Transverse colon (tissue), 4 donors: ENCODE results near the gene TMEM181. TPM values are rescaled to one million over a fixed set of nuclear protein-coding genes. Genes with fewer than 3 reads are reported as not detected.

Experiments used
- DNase-seq: peaks from one replicate; pipeline ENCODE4 v3.0.0-alpha.2; 2019
- H3K27ac ChIP-seq, 4 donors: fragments of 200-600 bp; sonication (generic); 2 replicates each; pipeline ENCODE4 v1.5.1; 2016 to 2018; ENCODE audit warnings: inconsistent platforms in 4 of 4
- H3K27me3 ChIP-seq: fragments of 200-600 bp; sonication (generic); 2 replicates; pipeline ENCODE4 v1.5.1; 2017; ENCODE audit warnings: inconsistent platforms
- H3K36me3 ChIP-seq, 4 donors: fragments of 200-600 bp; sonication (generic); 2 replicates each; pipeline ENCODE4 v1.5.1; 2017 to 2019; ENCODE audit warnings: inconsistent platforms in 4 of 4
- H3K4me1 ChIP-seq, 4 donors: fragments of 200-600 bp; sonication (generic); 2 replicates each; pipeline ENCODE4 v1.5.1; 2017 to 2020; ENCODE audit warnings: inconsistent platforms in 4 of 4
- H3K4me3 ChIP-seq, 4 donors: fragments of 200-600 bp; sonication (generic); 1 replicate in 1 of 4; 2 replicates in 3 of 4; pipeline versions ENCODE4 v1.5.1 to v1.6.1; 2017 to 2019; ENCODE audit warnings: inconsistent platforms in 4 of 4
- H3K9me3 ChIP-seq, 2 donors: fragments of 200-600 bp; sonication (generic); 2 replicates each; pipeline ENCODE4 v1.5.1; 2017 to 2019; ENCODE audit warnings: inconsistent platforms in 2 of 2
- EP300 ChIP-seq: sonication (generic); formaldehyde crosslinking; IDR thresholded peaks from one replicate; pipeline ENCODE4 v1.6.1; 2017; ENCODE audit warnings: antibody characterized with exemption, low read depth
- POLR2A ChIP-seq: fragments of 450-650 bp; IDR thresholded peaks from one replicate; pipeline ENCODE4 v1.6.1; 2016; ENCODE audit warnings: antibody characterized with exemption, mild to moderate bottlenecking, moderate library complexity
- POLR2AphosphoS5 ChIP-seq, 3 donors: sonication (generic); formaldehyde crosslinking; IDR thresholded peaks; one replicate each; pipeline ENCODE4 v1.6.1; 2016; ENCODE audit warnings: antibody characterized with exemption in 3 of 3
- WGBS, 2 donors: methylation state at CpG; one replicate each; pipeline ENCODE4 v1.1.5; 2018; ENCODE audit warnings: low coverage in 1 of 2; 5-methylcytosine and 5-hydroxymethylcytosine counted together
- in situ Hi-C, 4 donors: fragments of 200-750 bp; cut with MboI; loops; one replicate each; pipeline versions ENCODE4 v1.15.0 to v1.15.1; 2017; ENCODE audit warnings: low sequenced_read_pairs in 3 of 4, low pct_ligation_motif_present in 1 of 4, low pct_unique_long_range_greater_than_20kb in 1 of 4
- intact Hi-C: fragments of 100-400 bp; cut with DNase I; formaldehyde crosslinking; loops from one replicate; pipeline ENCODE4 v1.15.1; 2023; ENCODE audit warnings: low total_unique reads
- total RNA-seq, 4 donors: library from RNA; depleted of rRNA; stranded (reverse); fragments of >200 nt; gene quantifications; one replicate each; pipeline ENCODE4 v1.1.0, GENCODE V29; 2016
- TF ChIP-seq, protein P1 (sequence below), 5 experiments: fragments of 200-600 bp in 3 of 5; fragments of 450-650 bp in 2 of 5; sonication (generic) in 3 of 5; IDR thresholded peaks; 1 replicate in 2 of 5; 2 replicates in 3 of 5; pipeline ENCODE4 v1.5.1; 2016 to 2017; ENCODE audit warnings: antibody characterized with exemption in 5 of 5, inconsistent platforms in 3 of 5, mild to moderate bottlenecking in 2 of 5, moderate library complexity in 1 of 5

TMEM181 gene
- total RNA-seq, 4 donors from 2014 or later, result 15.7 to 41.3 (median 34.2) TPM

DNA sequence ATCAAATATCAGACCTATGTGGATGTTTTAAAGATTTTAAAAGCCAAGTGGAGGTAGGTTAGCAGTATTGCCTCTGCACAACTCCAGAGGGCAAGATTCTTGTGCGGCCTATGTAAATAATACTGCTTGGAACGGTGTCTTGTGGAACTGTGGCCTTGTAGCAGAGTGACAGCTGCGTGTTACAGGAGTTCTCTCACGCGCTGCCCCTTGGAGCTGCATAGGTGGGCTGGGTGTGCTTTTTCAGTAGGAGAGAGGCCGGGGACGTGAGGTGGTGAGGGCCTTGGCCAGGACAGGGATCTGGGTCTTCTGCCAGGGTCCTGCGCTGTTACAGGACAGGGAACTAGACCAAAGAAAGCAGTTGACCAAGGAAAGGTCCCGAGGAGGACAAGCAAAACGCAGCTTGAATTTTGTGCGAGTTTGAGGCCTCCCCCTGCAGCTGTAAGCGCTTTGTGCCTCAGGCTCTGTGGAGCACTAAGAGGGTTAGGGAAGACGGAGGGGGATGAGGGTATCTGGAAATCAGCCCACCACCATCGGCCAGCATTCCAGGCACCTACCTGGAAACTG lies 1.5 kb downstream of the TMEM181 start:
- no peak for DNase-seq
- Histone ChIP-seq H3K36me3 (no peaks in the 10 kb centered on the region), H3K4me1 (peaks cover 11 to 28% (median 23%) of the 10 kb centered on the region in 4 donors), H3K9me3 (no peaks in the 10 kb centered on the region), H3K27me3 (no peaks in the 10 kb centered on the region), H3K4me3 (peak overlapping the region in 3 of 4 donors; percentile 77 to 96 (median 83)), H3K27ac (peak overlapping the region; percentile 93 to 97 (median 96))
- intact Hi-C loops, result no loop called here
- WGBS, 2 donors, result 64 to 75% methylated on average over 4 to 14 of the region's 14 CpGs
- in situ Hi-C loops, result no loop called here
- TF ChIP-seq, protein P1, sequence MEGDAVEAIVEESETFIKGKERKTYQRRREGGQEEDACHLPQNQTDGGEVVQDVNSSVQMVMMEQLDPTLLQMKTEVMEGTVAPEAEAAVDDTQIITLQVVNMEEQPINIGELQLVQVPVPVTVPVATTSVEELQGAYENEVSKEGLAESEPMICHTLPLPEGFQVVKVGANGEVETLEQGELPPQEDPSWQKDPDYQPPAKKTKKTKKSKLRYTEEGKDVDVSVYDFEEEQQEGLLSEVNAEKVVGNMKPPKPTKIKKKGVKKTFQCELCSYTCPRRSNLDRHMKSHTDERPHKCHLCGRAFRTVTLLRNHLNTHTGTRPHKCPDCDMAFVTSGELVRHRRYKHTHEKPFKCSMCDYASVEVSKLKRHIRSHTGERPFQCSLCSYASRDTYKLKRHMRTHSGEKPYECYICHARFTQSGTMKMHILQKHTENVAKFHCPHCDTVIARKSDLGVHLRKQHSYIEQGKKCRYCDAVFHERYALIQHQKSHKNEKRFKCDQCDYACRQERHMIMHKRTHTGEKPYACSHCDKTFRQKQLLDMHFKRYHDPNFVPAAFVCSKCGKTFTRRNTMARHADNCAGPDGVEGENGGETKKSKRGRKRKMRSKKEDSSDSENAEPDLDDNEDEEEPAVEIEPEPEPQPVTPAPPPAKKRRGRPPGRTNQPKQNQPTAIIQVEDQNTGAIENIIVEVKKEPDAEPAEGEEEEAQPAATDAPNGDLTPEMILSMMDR (IDR thresholded peaks at IDR 0.05), result no peak
- TF ChIP-seq POLR2A, result no peak
- TF ChIP-seq EP300, result no peak
- no peak for TF ChIP-seq POLR2AphosphoS5 (IDR thresholded peaks at IDR 0.05)

DNA sequence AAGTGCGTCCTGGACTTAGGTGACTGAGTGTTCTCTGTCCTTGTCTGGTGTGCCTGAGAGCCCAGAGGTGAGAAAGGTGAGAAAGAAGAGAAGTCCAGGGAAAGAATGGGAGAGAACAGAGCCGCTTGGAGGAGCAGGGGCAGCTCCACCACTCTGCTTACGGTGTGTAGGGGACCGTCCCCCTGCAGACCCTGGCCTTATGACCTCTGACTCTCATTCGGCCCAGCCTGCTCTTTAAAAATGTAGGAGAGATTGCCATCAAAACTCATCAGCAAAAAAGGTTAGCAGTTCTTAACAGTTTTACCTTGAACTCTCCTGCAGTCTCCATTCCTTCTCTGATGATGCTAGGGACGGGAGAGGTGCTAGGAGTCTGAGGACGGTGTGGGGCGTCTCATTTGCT lies 2.0 kb downstream of the TMEM181 start:
- TF ChIP-seq POLR2A (no peak), POLR2AphosphoS5 (IDR thresholded peaks at IDR 0.05) (no peak), EP300 (no peak)
- TF ChIP-seq, protein P1 (IDR thresholded peaks at IDR 0.05), result no peak
- H3K27me3 ChIP-seq, result no peaks in the 10 kb centered on the region
- DNase-seq, result no peak
- no peak overlapping the region for H3K27ac ChIP-seq
- in situ Hi-C loops, result no loop called here
- intact Hi-C loops, result no loop called here
- H3K4me3 ChIP-seq, result no peak overlapping the region
- no peaks in the 10 kb centered on the region for H3K36me3 ChIP-seq
- 89 to 90% methylated on average over 7 to 8 of the region's 8 CpGs for WGBS, 2 donors
- H3K9me3 ChIP-seq, result no peaks in the 10 kb centered on the region
- H3K4me1 ChIP-seq, result peaks cover 11 to 28% (median 23%) of the 10 kb centered on the region in 4 donors

DNA sequence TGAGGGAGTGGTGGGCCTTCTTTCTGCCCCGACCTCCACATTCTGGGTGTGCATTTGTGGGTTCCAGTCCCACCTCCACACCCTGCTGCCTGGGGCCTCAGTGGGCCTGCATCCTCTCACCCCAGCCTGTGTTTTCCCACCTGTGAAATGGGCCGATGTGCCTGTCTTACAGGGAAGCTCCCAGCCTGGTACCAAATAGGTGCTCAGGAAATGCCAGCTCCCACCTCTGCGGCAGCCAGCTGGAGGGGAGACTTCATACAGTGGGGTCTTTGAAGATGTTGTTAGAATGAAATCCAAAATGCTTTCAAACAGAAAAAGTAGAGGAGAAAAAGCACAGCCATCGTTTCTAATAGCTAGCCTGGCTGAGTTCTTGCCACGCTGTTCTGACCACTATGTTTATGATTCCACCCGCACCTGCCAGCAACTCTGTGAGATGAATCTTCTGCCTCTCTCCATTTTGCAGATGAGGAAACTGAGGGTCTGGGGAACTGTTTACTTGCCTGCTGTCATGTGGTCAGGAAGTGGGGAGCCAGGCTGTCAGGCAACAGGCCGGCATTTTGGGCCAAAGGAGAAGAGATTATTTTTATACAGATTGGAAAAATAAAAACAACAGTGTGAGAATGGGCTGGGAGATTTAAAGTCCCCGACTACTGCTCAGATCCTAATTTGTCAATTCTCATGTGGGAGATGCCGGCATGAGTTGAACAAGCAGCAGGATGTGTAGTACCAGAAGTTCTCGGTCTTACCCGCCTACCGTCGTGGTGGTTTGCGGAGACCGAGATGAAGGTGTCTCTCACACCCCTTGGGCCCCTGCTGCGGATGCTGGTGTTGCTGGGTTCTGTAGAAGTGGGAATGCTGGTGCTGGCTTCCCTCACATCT lies 4.6 kb downstream of the TMEM181 start:
- intact Hi-C loops (no loop called here), in situ Hi-C loops (no loop called here)
- peak; percentile 26 for DNase-seq
- Histone ChIP-seq H3K4me1 (peaks cover 11 to 24% (median 20%) of the 10 kb centered on the region in 4 donors), H3K27ac (no peak overlapping the region), H3K9me3 (no peaks in the 10 kb centered on the region), H3K27me3 (no peaks in the 10 kb centered on the region), H3K36me3 (no peaks in the 10 kb centered on the region), H3K4me3 (no peak overlapping the region)
- 83 to 90% methylated on average over 4 to 16 of the region's 16 CpGs for WGBS, 2 donors
- TF ChIP-seq, protein P1 (IDR thresholded peaks at IDR 0.05), result no peak
- TF ChIP-seq EP300, result no peak
- no peak for TF ChIP-seq POLR2AphosphoS5 (IDR thresholded peaks at IDR 0.05)
- no peak for TF ChIP-seq POLR2A

DNA sequence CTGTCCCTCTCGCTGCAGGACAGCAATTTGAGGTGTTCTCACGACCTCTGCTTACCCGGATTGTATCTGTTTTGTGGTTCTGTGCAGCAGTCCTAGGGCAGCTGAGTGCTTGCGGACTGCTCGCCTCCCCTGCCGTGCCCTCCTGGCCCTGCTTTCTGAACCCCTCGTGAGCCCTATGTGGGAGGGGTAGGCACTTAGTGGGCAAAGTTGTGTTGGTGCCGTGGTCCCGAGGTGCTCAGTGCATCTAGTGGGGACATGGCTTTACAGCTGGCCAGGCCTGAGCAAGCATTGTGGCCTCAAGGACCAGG lies 5.2 kb downstream of the TMEM181 start:
- WGBS, 2 donors, result 93% methylated on average over 9 of the region's 9 CpGs; no CpG with 5 or more reads in 1 of the 2 donors
- in situ Hi-C loops, result no loop called here
- Histone ChIP-seq H3K9me3 (no peaks in the 10 kb centered on the region), H3K4me1 (peaks cover 11 to 23% (median 18%) of the 10 kb centered on the region in 4 donors), H3K27ac (no peak overlapping the region), H3K36me3 (no peaks in the 10 kb centered on the region), H3K27me3 (no peaks in the 10 kb centered on the region), H3K4me3 (no peak overlapping the region)
- TF ChIP-seq EP300, result no peak
- TF ChIP-seq POLR2A, result no peak
- TF ChIP-seq, protein P1 (IDR thresholded peaks at IDR 0.05), result no peak
- TF ChIP-seq POLR2AphosphoS5 (IDR thresholded peaks at IDR 0.05), result no peak
- intact Hi-C loops, result no loop called here
- DNase-seq, result no peak
